Trophoblast cell (in vitro differentiated cells and primary cell): ENCODE data around the gene PPP1R12A.

Experiments
- DNase-seq, 2 donors: peaks; one replicate each; pipeline ENCODE4 v3.0.0-alpha.2; 2016
- H2AFZ ChIP-seq: 2 replicates; pipeline ENCODE4 v1.6.1; 2013; ENCODE audit warnings: low read length, moderate library complexity, mild to moderate bottlenecking; ENCODE audit not compliant: insufficient read depth, poor library complexity
- H2AK5ac ChIP-seq: 2 replicates; pipeline ENCODE4 v1.6.1; 2013; ENCODE audit warnings: mild to moderate bottlenecking, low read length
- H2BK120ac ChIP-seq: 2 replicates; pipeline ENCODE4 v1.6.1; 2013; ENCODE audit warnings: low read length, mild to moderate bottlenecking, moderate library complexity; ENCODE audit not compliant: insufficient read depth, poor library complexity
- H2BK12ac ChIP-seq: 2 replicates; pipeline ENCODE4 v1.6.1; 2013; ENCODE audit warnings: mild to moderate bottlenecking, low read length, moderate library complexity
- H2BK5ac ChIP-seq: 2 replicates; pipeline ENCODE4 v1.6.1; 2013; ENCODE audit warnings: low read length, low read depth, moderate library complexity, mild to moderate bottlenecking; ENCODE audit not compliant: poor library complexity
- H3K14ac ChIP-seq: 2 replicates; pipeline ENCODE4 v1.6.1; 2013; ENCODE audit warnings: mild to moderate bottlenecking, low read length
- H3K18ac ChIP-seq: 2 replicates; pipeline ENCODE4 v1.6.1; 2013; ENCODE audit warnings: mild to moderate bottlenecking, low read length
- H3K23ac ChIP-seq: 2 replicates; pipeline ENCODE4 v1.6.1; 2013; ENCODE audit warnings: low read length
- H3K27ac ChIP-seq: 2 replicates; pipeline ENCODE4 v1.5.1; 2013; ENCODE audit warnings: low read depth, mild to moderate bottlenecking, inconsistent platforms, low read length, moderate library complexity
- H3K27me3 ChIP-seq: 2 replicates; pipeline ENCODE4 v1.6.1; 2013; ENCODE audit warnings: inconsistent platforms, mild to moderate bottlenecking, low read length, moderate library complexity; ENCODE audit not compliant: insufficient read depth
- H3K36me3 ChIP-seq, 2 experiments: 1 replicate in 1 of 2; 2 replicates in 1 of 2; pipeline ENCODE4 v1.6.1; 2013; ENCODE audit warnings: low read length in 2 of 2, mild to moderate bottlenecking in 2 of 2, moderate library complexity in 1 of 2; ENCODE audit not compliant: insufficient read depth in 2 of 2, control insufficient read depth in 1 of 2
- H3K4ac ChIP-seq: 2 replicates; pipeline ENCODE4 v1.6.1; 2013; ENCODE audit warnings: low read depth, mild to moderate bottlenecking, low read length, moderate library complexity
- H3K4me1 ChIP-seq, 2 experiments: 1 replicate in 1 of 2; 2 replicates in 1 of 2; pipeline ENCODE4 v1.6.1; 2013; ENCODE audit warnings: low read length in 2 of 2, mild to moderate bottlenecking in 2 of 2, moderate library complexity in 1 of 2; ENCODE audit not compliant: insufficient read depth in 2 of 2, control insufficient read depth in 1 of 2
- H3K4me2 ChIP-seq: 2 replicates; pipeline ENCODE4 v1.6.1; 2013; ENCODE audit warnings: inconsistent platforms, mild to moderate bottlenecking, low read length, moderate library complexity
- H3K4me3 ChIP-seq: 2 replicates; pipeline ENCODE4 v1.5.1; 2013; ENCODE audit warnings: mild to moderate bottlenecking, low read depth, low read length, inconsistent platforms
- H3K79me1 ChIP-seq: one replicate; pipeline ENCODE4 v1.6.1; 2013; ENCODE audit warnings: low read length
- H3K79me2 ChIP-seq: 2 replicates; pipeline ENCODE4 v1.6.1; 2013; ENCODE audit warnings: low read length, mild to moderate bottlenecking; ENCODE audit not compliant: control insufficient read depth, insufficient read depth, poor library complexity
- H3K9ac ChIP-seq: 2 replicates; pipeline ENCODE4 v1.6.1; 2013; ENCODE audit warnings: mild to moderate bottlenecking, low read length
- H3K9me3 ChIP-seq: 2 replicates; pipeline ENCODE4 v1.6.1; 2013; ENCODE audit warnings: low read depth, mild to moderate bottlenecking, control low read depth, inconsistent platforms, low read length; ENCODE audit not compliant: insufficient read depth
- H4K12ac ChIP-seq: 2 replicates; pipeline ENCODE4 v1.6.1; 2013; ENCODE audit warnings: low read depth, mild to moderate bottlenecking, low read length, moderate library complexity
- H4K8ac ChIP-seq: 2 replicates; pipeline ENCODE4 v1.6.1; 2013; ENCODE audit warnings: low read depth, mild to moderate bottlenecking, low read length, moderate library complexity
- H4K91ac ChIP-seq: one replicate; pipeline ENCODE4 v1.6.1; 2013; ENCODE audit warnings: low read depth, mild to moderate bottlenecking, low read length, moderate library complexity
- WGBS: extraction: QIAGEN DNeasy Blood & Tissue Kit; methylation state at CpG from one replicate; pipeline ENCODE4 v1.1.7; 2013; ENCODE audit warnings: missing lambda C conversion rate; ENCODE audit not compliant: insufficient read length, insufficient coverage; ENCODE audit errors: extremely low coverage; 5-methylcytosine and 5-hydroxymethylcytosine counted together

Gene PPP1R12A

GRCh38 chr12:79841878-79842265, 93.0 kb downstream of the PPP1R12A start:
- no peak overlapping the region for H3K27ac ChIP-seq
- no peak overlapping the region for H3K18ac ChIP-seq
- no peaks in the 10 kb centered on the region for H3K27me3 ChIP-seq
- no peak overlapping the region for H3K4me2 ChIP-seq
- no peak overlapping the region for H2BK5ac ChIP-seq
- no peak for DNase-seq
- no peak overlapping the region for H3K14ac ChIP-seq
- H2AFZ ChIP-seq: no peak overlapping the region
- peaks cover 0 to 2% of the 10 kb centered on the region in 2 experiments for H3K4me1 ChIP-seq
- WGBS: no CpG with 5 or more reads among the region's 4 CpGs
- H3K36me3 ChIP-seq: peaks cover 11 to 17% of the 10 kb centered on the region in 2 experiments
- H3K23ac ChIP-seq: no peak overlapping the region
- H3K9me3 ChIP-seq: peaks cover 9% of the 10 kb centered on the region
- H3K4me3 ChIP-seq: no peak overlapping the region
- no peak overlapping the region for H2BK12ac ChIP-seq
- no peak overlapping the region for H4K12ac ChIP-seq
- peaks cover 2% of the 10 kb centered on the region for H3K79me1 ChIP-seq
- no peak overlapping the region for H2AK5ac ChIP-seq
- H3K4ac ChIP-seq: no peak overlapping the region
- H4K8ac ChIP-seq: no peak overlapping the region
- H4K91ac ChIP-seq: no peak overlapping the region
- H3K9ac ChIP-seq: no peak overlapping the region
- H2BK120ac ChIP-seq: no peak overlapping the region
- H3K79me2 ChIP-seq: no peaks in the 10 kb centered on the region

- H3K4me2 ChIP-seq: no peak overlapping the region
- H3K4me1 ChIP-seq: peaks cover 0 to 2% of the 10 kb centered on the region in 2 experiments
- no peak overlapping the region for H3K9ac ChIP-seq
- peaks cover 9% of the 10 kb centered on the region for H3K9me3 ChIP-seq
- no peak overlapping the region for H4K12ac ChIP-seq
- no peak overlapping the region for H3K27ac ChIP-seq
- H2BK5ac ChIP-seq: no peak overlapping the region
- WGBS: no CpG with 5 or more reads among the region's 4 CpGs
- H2AK5ac ChIP-seq: no peak overlapping the region
- H4K8ac ChIP-seq: no peak overlapping the region
- H2AFZ ChIP-seq: no peak overlapping the region
- H3K14ac ChIP-seq: no peak overlapping the region
- peaks cover 11 to 17% of the 10 kb centered on the region in 2 experiments for H3K36me3 ChIP-seq
- H3K18ac ChIP-seq: no peak overlapping the region
- H3K23ac ChIP-seq: no peak overlapping the region
- H3K4ac ChIP-seq: no peak overlapping the region
- no peak overlapping the region for H4K91ac ChIP-seq
- no peaks in the 10 kb centered on the region for H3K79me2 ChIP-seq
- no peaks in the 10 kb centered on the region for H3K27me3 ChIP-seq
- H2BK12ac ChIP-seq: no peak overlapping the region
- H3K4me3 ChIP-seq: no peak overlapping the region
- H2BK120ac ChIP-seq: no peak overlapping the region
- DNase-seq: no peak
- peaks cover 2% of the 10 kb centered on the region for H3K79me1 ChIP-seq
Observed at GRCh38 chr12:79841248-79841877, 93.5 kb downstream of the PPP1R12A start.

GRCh38 chr12:79838359-79838758, 96.5 kb downstream of the PPP1R12A start:
- Histone ChIP-seq H2BK12ac (no peak overlapping the region), H3K9ac (no peak overlapping the region), H3K4me1 (peaks cover 0 to 2% of the 10 kb centered on the region in 2 experiments), H3K18ac (no peak overlapping the region), H2BK120ac (no peak overlapping the region), H4K12ac (no peak overlapping the region), H3K4me2 (no peak overlapping the region), H3K27me3 (no peaks in the 10 kb centered on the region), H3K79me2 (no peaks in the 10 kb centered on the region), H4K8ac (no peak overlapping the region), H3K27ac (no peak overlapping the region), H3K23ac (no peak overlapping the region), H4K91ac (no peak overlapping the region), H3K14ac (no peak overlapping the region), H2AK5ac (no peak overlapping the region), H3K79me1 (peaks cover 2% of the 10 kb centered on the region), H3K9me3 (peaks cover 9% of the 10 kb centered on the region), H3K36me3 (peaks cover 9 to 19% of the 10 kb centered on the region in 2 experiments), H2AFZ (no peak overlapping the region), H3K4ac (no peak overlapping the region), H3K4me3 (no peak overlapping the region), H2BK5ac (no peak overlapping the region)
- DNase-seq: no peak
- no CpG with 5 or more reads among the region's 3 CpGs for WGBS

- no peak overlapping the region for H3K4me3 ChIP-seq
- no peak overlapping the region for H3K23ac ChIP-seq
- H3K79me2 ChIP-seq: no peaks in the 10 kb centered on the region
- H3K27ac ChIP-seq: no peak overlapping the region
- H2AK5ac ChIP-seq: no peak overlapping the region
- H2AFZ ChIP-seq: no peak overlapping the region
- no CpG with 5 or more reads among the region's 5 CpGs for WGBS
- no peak overlapping the region for H3K4ac ChIP-seq
- no peak overlapping the region for H4K8ac ChIP-seq
- no peak overlapping the region for H2BK12ac ChIP-seq
- peaks cover 9% of the 10 kb centered on the region for H3K9me3 ChIP-seq
- no peaks in the 10 kb centered on the region for H3K27me3 ChIP-seq
- no peak for DNase-seq
- peaks cover 2% of the 10 kb centered on the region for H3K79me1 ChIP-seq
- peaks cover 9 to 19% of the 10 kb centered on the region in 2 experiments for H3K36me3 ChIP-seq
- H3K4me2 ChIP-seq: no peak overlapping the region
- H2BK5ac ChIP-seq: no peak overlapping the region
- H4K12ac ChIP-seq: no peak overlapping the region
- H3K14ac ChIP-seq: no peak overlapping the region
- no peak overlapping the region for H3K9ac ChIP-seq
- H2BK120ac ChIP-seq: no peak overlapping the region
- no peak overlapping the region for H4K91ac ChIP-seq
- peaks cover 0 to 2% of the 10 kb centered on the region in 2 experiments for H3K4me1 ChIP-seq
- no peak overlapping the region for H3K18ac ChIP-seq
Observed at GRCh38 chr12:79837575-79837974, 97.3 kb downstream of the PPP1R12A start.
